GM21619 (cell line): Measurements from ENCODE around the gene BOLL.
"Not testable (repeated sequence)": the region's sequence is repeated elsewhere in the genome, so short reads cannot be mapped to it uniquely, and the experiment has no call there.

Experiments used
- ATAC-seq: cut with Tn5 transposase; IDR thresholded peaks from one replicate; pipeline ENCODE4 v1.9.1; 2021; ENCODE audit not compliant: unreplicated experiment

Gene BOLL, protein sequence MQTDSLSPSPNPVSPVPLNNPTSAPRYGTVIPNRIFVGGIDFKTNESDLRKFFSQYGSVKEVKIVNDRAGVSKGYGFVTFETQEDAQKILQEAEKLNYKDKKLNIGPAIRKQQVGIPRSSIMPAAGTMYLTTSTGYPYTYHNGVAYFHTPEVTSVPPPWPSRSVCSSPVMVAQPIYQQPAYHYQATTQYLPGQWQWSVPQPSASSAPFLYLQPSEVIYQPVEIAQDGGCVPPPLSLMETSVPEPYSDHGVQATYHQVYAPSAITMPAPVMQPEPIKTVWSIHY

DNA sequence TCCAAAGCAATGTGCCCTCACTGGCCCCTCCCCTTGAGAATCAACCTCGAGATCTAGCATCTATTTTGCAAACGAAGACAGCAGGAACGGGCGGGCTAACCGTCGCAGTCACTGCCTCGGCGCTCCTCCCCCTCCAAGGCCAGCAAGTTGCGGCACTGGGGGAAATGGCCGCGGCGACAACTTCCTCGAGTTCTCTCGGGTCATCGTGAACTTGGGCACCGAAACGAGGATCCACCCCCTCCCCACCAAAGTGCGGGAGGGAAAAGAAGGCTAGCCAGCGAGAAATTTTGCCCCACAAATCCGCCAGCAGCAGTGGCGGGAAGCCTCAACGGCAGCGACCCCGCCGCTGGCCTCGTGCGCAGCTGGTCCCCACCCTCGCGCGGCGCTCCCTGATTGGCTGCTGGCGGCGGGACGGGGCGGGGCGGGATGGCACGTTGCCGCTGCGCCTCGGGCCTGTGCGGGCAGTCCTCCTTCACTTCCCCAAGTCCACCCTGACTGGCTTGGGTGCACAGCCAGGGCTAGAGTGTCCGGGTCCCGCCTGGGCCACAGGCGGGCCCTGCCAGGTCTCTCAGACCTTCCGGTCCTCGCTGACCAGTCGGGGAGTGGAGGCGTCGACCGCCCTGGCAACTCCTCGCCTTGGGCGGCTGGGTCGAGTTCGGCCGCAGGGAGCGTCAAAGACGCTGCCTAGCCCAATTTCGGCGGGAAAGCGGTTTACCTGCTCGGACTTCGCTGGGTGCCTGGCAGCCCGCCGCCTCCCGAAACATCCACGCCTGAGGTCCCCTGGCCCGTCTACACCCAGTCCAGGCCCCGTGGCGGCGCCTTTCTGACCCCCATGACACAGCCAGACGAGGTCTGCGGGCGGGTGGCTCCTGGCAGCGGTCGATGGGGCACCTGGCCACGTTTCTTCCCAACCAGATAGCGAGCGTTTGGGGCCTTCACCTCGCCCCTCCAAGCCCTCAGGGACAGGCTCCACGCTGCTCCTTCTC is at the start of gene BOLL:
BOLL (minus strand) TSS at position 364 of the 986 bp plus-strand sequence. CDS start 3,469 bp downstream, outside the sequence.
- ATAC-seq: no peak

DNA sequence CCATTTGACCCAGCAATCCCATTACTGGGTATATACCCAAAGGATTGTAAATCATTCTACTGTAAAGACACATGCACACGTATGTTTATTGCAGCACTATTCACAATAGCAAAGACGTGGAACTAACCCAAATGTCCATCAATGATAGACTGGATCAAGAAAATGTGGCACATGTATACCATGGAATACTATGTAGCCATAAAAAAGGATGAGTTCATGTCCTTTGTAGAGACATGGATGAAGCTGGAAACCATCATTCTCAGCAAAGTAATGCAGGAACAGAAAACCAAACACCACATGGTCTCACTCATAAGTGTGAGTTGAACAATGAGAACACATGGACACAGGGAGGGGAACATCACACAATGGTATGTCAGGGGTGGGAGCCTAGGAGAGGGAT is 49.7 kb upstream of the BOLL start:
- ATAC-seq: not testable (repeated sequence)

DNA sequence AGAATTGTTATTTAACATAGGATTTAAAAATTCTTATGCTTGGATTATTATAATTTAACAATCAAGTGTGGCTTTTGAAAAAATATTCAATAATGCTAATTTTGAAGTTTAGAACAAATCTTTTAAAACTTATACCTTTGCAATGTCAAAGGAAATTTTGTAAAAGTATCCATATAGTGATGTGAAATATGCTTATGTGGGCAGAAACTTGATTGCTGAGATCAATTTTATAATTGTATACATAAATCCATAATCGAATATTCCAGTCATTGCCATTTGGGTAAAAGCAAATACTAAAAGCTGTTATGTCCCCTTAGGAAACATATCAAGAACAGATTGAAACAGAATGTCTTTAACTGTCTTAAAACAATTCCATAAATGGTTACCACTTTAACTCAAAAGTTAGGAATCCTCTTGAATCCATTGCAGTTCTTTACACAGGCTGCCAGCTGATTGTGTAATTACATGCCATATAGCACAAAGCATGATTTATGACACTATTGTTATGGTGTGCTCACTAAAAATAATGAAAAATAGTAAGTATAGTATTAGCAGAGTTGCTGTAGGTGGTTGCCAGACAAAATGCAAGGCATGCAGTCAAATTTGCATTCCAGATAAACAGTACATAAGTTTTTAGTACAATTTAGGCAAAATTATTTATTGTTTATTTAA is 43.5 kb upstream of the BOLL start:
- no peak for ATAC-seq

DNA sequence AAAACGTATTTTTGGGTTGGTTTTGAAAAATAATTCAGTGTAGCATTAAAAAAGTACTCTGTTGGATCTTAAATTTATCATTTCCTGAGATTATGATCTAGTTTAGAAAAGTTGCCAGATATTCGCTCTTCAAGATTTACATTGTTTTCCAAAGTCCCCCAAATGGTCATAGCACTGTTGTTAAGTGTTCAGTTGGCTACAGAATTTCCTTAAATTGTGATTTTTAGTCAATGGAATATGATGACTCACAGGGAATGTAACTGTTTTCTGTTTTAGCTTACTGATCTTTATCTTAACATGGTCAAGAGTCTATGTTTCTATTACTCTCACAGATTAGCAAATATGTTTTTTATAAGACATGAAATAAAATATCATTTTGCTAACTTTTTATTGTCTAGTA is 42.5 kb upstream of the BOLL start:
- ATAC-seq: no peak

DNA sequence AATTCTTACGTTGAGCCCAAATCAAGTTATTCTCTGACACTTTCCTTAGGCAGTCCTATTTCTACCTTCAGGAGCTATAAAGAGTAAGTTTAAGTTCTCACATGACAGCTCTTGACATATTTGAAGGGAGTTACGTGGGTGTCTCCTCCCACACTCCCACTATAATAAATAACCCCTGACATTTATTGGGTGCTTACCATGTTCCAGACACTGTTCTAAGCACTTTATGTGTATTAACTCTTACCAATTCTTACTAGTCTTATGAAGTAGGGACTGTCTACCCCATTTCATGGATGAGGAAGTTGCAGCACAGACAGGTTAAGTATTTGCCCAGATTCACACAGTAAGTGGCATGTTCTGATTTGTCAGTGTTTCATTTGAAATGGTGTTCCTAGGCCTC is 37.2 kb upstream of the BOLL start:
- no peak for ATAC-seq

DNA sequence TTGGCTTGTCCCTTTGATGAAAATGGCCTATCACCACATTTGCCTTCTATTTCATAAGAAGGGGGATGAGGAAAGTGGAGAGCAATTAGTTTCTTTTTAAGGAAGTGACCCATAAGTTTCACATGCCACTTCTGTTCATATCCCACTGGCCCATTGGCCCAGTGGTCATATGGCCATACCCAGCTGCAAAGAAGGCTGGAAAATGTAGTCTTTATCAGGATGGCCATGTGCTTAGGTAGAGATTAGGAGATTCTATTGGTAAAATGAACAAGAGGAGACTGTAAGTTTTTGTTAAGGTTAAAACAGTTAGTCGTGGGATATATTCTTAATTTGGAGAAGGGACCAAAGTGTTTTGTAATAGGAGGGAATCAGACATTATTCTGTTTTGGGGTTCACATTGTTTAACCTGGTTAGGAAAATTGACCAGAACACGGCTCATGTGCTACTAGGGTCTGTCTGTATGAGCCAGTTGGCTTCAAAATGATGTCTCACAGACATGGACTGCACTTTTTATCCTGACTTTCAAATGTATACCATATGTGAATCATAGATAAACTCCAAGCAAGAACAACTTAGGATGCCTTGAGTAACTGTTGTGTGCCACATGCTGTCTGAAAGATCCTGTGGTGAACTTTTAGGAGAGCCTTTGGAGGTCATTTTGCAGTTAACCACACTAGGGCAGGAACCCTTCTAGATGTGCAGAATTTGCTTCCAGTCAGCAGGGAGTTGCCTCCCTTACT is 36.6 kb upstream of the BOLL start:
- no peak for ATAC-seq

DNA sequence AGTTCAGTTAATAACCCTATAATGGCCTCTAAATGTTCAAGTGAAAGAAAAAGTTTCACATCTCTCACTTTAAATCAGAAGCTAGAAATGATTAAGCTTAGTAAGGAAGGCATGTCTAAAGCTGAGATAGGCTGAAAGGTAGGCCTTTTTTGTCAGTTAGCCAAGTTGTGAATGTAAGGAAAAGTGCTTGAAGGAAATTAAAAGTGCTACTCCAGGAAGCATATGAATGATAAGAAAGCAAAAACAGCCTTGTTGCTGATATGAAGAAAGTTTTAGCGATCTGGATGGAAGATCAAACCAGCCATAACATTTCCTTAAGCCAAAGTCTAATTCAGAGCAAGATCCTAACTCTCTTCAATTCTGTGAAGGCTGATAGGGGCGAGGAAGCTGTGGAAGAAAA is 29.4 kb upstream of the BOLL start:
- no peak for ATAC-seq

DNA sequence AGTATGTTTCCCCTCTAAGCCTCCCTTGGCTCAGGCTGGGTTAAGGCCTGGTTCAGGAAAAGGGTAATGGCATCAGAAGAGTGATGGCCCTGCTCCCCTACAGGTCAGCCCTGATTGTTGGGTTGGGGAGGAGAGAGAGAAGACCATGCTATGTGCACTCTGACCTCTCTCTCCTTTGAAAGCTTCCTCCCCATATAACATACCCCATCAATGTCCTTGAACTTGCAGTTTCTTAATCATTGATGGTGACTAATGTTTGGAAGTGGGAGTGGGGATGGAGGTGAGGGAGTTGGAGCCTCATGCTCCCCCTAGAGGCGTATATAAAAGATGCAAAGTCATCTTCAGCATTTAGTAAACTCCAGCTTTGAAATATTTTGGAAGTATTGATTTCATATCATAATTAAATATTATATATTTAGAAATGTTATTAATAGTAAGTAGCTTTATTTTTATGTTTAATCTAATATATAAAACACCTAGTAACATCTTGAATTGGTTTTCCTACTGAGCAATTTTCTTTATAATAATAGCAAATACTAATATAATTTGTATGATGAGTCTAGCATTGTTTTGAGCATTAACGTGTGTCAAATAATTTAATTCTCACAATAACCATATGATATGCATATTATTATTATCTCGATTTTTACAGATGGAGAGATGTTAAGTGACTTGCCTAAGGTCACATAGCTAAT is 28.1 kb upstream of the BOLL start:
- no peak for ATAC-seq

DNA sequence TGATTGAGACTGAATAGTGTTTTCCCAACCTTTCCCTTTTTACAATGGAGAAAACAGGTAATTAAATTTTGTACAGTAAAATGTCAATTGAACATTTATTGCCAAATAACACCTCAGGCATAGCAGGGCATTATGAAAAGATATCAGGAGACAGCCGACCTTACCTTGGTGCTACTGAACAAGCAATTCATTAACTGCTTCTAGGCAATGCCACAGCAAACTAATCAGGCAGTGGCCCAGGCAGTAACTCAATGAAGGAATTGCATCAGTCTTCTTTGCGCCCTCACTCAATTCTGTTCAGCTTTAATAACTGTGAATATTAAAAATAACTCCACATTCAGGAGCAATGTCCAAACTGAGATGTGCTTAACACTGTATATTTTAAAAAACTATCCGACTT is 25.4 kb upstream of the BOLL start:
- no peak for ATAC-seq

DNA sequence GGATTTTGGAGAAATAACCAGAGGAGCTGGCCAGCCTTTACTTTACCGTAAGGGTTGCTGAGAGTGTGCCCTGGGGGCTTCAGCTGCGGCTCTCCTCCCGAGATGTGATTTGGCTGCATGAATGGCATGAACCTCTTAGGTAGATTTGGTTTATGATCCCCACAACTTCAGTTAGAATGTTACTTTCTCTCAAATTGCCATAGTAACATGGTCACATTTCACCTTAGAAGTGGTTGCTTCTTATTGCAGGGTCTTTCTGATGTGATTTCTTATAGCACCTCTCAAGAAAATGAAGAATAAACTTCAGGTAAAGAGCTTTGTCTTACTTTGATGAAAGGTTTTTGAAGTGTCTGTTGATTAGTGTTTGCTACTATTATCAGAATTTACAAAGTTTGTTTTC is 24.9 kb upstream of the BOLL start:
- no peak for ATAC-seq

DNA sequence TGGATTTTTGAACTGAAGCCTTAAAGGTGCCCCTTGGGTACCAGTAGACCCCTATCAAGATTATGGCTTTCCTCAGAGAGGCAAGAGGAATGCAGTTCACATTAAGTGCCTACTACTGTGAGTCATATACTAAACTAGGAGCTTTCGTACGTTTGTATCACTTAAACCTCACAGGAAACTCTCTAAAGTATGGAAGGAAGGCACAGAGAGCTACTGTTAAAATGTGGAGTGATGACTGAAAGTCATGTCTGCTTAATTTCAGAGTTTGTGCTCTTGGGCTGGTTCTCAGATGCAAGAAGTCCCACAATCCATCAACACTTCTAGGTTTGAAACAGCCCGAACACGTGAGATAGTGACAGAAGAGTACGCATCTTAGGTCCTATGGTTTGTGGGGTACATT is 23.9 kb upstream of the BOLL start:
- ATAC-seq: no peak

DNA sequence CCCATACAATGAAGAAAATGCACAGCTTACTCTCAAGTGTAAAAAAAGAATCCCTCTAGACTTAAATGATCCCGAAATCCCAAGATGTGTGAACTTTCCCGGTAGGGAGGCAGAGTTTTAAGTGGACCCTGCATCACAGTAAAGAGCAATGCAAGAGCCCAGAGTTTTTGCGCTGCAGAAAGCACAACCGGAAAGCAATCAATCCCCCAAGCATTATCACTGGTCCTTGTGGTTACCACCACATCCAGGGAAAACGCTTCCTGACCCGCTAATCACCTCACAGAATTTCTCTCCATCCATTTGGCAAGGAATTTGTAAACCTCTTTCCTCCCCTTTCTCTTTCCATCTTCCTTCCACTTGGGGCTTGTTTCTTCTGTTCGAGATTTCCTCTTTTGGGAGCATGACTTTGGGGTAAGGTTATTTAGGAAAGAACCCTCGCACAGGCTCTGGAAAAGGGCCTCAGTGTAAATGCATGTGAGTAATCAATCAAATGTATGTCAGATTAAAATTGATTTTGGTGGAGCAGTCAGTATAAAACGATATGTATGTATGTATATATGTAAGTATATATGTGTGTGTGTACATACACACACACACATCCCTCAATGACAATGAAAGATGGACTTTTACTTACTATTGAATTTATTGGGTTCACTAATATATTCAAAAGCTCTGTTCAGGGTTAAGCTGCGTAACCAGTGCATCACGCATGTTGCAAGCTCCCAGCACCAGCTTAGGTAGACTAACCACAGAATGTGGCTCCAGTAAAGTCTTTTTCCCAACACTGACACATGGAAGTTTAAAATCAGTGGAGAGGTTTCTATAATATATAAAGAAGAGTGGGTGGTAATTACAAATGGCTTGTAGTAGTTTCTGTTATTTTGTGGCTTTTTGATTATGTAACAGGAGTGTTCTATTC is 20.9 kb upstream of the BOLL start:
- no peak for ATAC-seq

DNA sequence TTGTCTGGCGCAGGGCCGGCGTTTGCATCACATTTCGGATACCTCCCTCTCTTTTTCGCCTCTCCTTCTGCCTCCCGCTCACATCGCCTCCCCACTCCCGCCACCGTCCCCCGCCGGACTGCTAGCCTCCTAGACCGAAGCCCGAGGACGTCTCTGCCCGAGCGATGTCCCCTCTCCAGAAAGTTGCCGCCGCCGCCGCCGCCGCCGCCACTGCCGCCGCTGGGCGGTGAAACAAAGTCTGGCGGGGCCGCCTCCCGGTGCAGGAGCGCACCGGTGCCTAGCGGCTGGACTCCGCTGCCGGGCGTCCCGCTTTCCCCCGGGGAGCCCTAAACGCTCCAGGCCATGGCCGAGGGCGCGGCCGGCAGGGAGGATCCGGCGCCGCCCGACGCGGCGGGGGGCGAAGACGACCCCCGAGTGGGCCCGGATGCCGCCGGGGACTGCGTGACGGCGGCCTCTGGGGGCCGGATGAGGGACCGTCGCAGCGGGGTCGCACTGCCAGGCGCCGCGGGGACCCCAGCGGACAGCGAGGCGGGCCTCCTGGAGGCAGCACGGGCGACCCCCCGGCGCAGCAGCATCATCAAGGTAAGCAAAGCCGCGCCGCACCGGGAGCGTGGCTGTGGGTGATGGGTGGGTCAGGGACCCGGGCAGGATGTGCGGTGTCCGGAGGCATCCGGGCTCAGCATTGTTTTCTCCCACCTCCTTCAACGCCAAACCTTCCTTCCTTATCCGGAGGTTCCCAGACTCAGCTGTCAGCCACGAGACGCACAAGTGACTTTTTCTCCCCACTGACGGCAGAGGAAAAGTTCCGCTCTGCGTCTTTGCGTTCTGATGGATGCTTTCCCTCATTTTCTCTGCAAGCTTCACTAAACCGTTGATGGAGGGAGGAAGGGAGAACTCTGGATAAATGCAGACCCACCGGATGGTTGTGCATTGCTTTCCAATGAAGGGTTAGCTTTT is 19.9 kb upstream of the BOLL start:
- ATAC-seq: peak; percentile 28

DNA sequence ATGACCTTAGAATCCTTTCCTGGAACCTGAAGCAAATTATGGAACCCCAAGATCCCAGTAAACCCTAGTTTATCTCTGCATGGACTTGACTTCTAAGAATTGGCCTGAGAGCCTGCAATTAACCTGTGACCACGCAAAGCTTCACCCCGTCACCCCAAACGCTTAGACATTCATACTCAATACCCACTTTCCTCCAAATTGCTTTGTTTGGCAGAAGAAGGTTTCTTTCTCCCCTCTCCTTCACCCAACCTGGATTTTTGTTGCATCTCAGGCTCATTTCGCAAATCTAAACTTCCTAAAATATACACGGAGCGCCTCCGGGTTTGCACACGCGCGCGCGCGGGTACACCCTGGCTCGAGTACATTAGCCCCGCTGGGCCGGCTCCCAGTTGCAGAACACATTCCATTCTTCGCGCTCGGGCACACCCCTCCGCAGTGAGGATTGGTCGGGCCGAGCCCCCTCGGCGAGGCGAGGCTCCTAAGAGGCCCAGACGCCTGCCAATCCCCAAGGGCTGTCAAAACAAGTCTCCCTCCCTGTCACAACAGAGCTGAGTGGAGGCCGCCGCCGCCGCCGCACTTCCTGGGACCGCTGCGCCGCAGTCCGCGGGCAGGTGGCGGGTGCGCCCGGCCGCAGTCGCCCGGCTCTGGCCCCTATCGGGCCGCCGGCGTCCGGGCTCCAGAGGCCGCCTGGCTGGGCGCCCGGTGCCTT is 19.1 kb upstream of the BOLL start, which contains the start of gene PLCL1:
PLCL1 (plus strand) TSS at position 545 of the 709 bp plus-strand sequence.
- ATAC-seq: peak; percentile 100

DNA sequence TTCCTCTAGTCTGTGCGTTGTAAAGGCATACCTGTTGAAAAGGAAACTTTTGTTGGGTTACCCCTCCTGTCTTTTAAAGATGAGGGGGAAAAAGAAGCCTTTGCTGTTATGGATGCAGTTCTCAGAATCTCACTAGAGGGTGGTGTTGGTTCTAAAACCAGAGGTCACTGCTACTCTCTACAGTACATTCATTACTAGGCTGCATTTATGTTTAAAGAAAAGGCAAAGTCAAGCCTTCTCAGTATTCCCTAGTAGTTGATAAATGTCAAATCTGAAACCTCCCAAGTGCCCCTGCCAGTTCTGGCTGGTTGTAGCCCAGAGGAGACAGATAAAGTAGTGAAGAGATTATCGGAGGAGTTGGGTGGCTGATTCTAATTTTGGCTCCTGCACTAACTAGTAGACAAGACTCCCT is 17.9 kb upstream of the BOLL start:
- peak; percentile 19 for ATAC-seq

DNA sequence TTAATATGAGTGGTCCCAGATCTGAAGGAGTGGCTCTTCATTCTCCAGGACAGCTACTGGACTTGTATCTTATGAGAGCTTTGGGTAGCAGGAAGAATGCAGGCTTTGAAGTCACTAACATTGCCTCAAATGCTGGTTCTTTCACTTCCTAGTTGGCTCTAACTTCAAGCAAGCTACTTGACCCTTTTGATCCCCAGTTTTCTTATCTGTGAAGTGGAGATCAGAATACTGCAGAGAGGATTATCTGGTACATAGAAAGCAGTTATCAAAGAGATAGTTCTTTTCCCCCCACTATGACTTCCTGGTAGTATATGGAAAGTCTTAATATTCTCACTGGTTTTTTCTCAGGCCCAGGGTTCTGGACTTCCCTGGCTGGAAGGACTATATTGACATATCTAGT is 15.9 kb upstream of the BOLL start:
- ATAC-seq: no peak

DNA sequence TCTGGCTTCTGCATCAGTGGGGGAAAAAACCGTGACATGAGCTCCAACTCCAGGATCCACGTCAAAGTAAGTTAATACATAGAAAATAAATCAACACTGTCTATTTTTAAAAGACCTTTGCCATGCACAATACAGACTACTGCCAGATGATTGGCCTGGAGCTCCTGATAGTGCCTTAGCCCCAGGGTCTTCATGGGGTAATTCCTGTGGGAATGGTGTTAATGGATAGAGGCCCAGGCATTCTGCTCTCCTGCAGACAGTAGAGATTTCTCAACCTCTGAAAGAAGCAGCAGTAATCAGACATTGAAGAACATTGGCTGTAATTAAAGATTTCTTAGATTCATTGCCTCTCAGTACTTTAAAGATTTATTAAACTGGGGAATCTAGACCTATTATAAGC is 15.0 kb upstream of the BOLL start:
- ATAC-seq: no peak
